ENCODE measurements around the gene EFL1.

The EFL1 gene

GRCh38 chr15:82150645-82151044 is 111.9 kb downstream of the EFL1 start:
- DNase-seq (ENCODE audit: low spot score): no peak

- DNase-seq (ENCODE audit: low spot score): peak; percentile 22
Observed at GRCh38 chr15:82146990-82147461, 115.5 kb downstream of the EFL1 start.

- no peak for DNase-seq (ENCODE audit: low spot score)
Observed at GRCh38 chr15:82146576-82146975, 116.0 kb downstream of the EFL1 start.

GRCh38 chr15:82143390-82144385 is 118.8 kb downstream of the EFL1 start:
- no peak for DNase-seq (ENCODE audit: low spot score)

GRCh38 chr15:82140886-82141285 is 121.6 kb downstream of the EFL1 start:
- DNase-seq (ENCODE audit: low spot score): no peak

- DNase-seq (ENCODE audit: low spot score): peak; percentile 42
Observed at GRCh38 chr15:82139823-82140268, 122.7 kb downstream of the EFL1 start.

- DNase-seq (ENCODE audit: low spot score): no peak
Observed at GRCh38 chr15:82138306-82138705, 124.2 kb downstream of the EFL1 start.

- no peak for DNase-seq (ENCODE audit: low spot score)
Observed at GRCh38 chr15:82137261-82137660, 125.3 kb downstream of the EFL1 start.

GRCh38 chr15:82136120-82136519 is 126.4 kb downstream of the EFL1 start:
- DNase-seq (ENCODE audit: low spot score): no peak

GRCh38 chr15:82135638-82136037 is 126.9 kb downstream of the EFL1 start:
- DNase-seq (ENCODE audit: low spot score): no peak

GRCh38 chr15:82134461-82134860 is 128.1 kb downstream of the EFL1 start:
- DNase-seq (ENCODE audit: low spot score): no peak

- DNase-seq (ENCODE audit: low spot score): no peak
Observed at GRCh38 chr15:82133251-82133650, 129.3 kb downstream of the EFL1 start.

GRCh38 chr15:82132742-82133141 is 129.8 kb downstream of the EFL1 start:
- no peak for DNase-seq (ENCODE audit: low spot score)

- DNase-seq (ENCODE audit: low spot score): no peak
Observed at GRCh38 chr15:82132096-82132495, 130.4 kb downstream of the EFL1 start.

- no peak for DNase-seq (ENCODE audit: low spot score)
Observed at GRCh38 chr15:82130248-82130647, 132.3 kb downstream of the EFL1 start.

- DNase-seq (ENCODE audit: low spot score): no peak
Observed at GRCh38 chr15:82129761-82130160, 132.8 kb downstream of the EFL1 start.

- no peak for DNase-seq (ENCODE audit: low spot score)
Observed at GRCh38 chr15:82129149-82129692, 133.3 kb downstream of the EFL1 start.

- no peak for DNase-seq (ENCODE audit: low spot score)
Observed at GRCh38 chr15:82128401-82129148, 134.0 kb downstream of the EFL1 start.

- no peak for DNase-seq (ENCODE audit: low spot score)
Observed at GRCh38 chr15:82127581-82127980, 135.0 kb downstream of the EFL1 start.

GRCh38 chr15:82126346-82126745 is 136.2 kb downstream of the EFL1 start:
- no peak for DNase-seq (ENCODE audit: low spot score)

- no peak for DNase-seq (ENCODE audit: low spot score)
Observed at GRCh38 chr15:82124331-82125263, 137.9 kb downstream of the EFL1 start.
